HEK293 (cell line): Measurements from ENCODE around the gene LRFN4.

Experiments
- CTCF ChIA-PET: fragments of 350-600 bp; formaldehyde crosslinking; extraction: SDS; loops from one replicate; lab custom pipeline; 2021; ENCODE audit warnings: antibody characterized with exemption; lab: Yijun Ruan, JAX
- POLR2A ChIA-PET: fragments of 300-600 bp; formaldehyde crosslinking; extraction: SDS; loops from one replicate; lab custom pipeline; 2020; ENCODE audit warnings: antibody characterized with exemption, inconsistent platforms; lab: Yijun Ruan, JAX
- H3K27ac ChIP-seq: fragments of 200-500 bp; sonication (Bioruptor generic); 2 replicates; pipeline ENCODE4 v1.5.1; 2014; ENCODE audit warnings: low read depth, low read length, control low read depth, inconsistent platforms; ENCODE audit errors: extremely low read depth
- H3K36me3 ChIP-seq, 2 experiments: fragments of 200-500 bp in 1 of 2; sonication (Bioruptor generic) in 1 of 2; 1 replicate in 1 of 2; 2 replicates in 1 of 2; pipeline ENCODE4 v1.5.1; 2014 to 2017; ENCODE audit warnings: inconsistent platforms in 2 of 2, low read length in 2 of 2; ENCODE audit not compliant: control insufficient read depth in 2 of 2, insufficient read depth in 1 of 2
- H3K4me1 ChIP-seq: fragments of 200-500 bp; sonication (Bioruptor generic); 2 replicates; pipeline ENCODE4 v1.5.1; 2014; ENCODE audit warnings: mild to moderate bottlenecking, low read length, inconsistent platforms; ENCODE audit not compliant: control insufficient read depth, insufficient read depth
- H3K4me3 ChIP-seq: 2 replicates; pipeline ENCODE4 v1.5.1; 2011; ENCODE audit warnings: low read depth, mild to moderate bottlenecking, control low read depth, low read length, moderate library complexity
- H3K9me3 ChIP-seq: fragments of 200-500 bp; sonication (Bioruptor generic); 2 replicates; pipeline ENCODE4 v1.5.1; 2014; ENCODE audit warnings: low read depth, low read length, inconsistent platforms; ENCODE audit not compliant: control insufficient read depth, insufficient read depth
- EGR2 ChIP-seq: fragments of 450-650 bp; formaldehyde crosslinking; IDR thresholded peaks from 2 replicates; pipeline ENCODE4 v1.5.1; 2016; ENCODE audit warnings: low read depth, missing biosample characterization, missing genetic modification characterization
- SETDB1 ChIP-seq: IDR thresholded peaks from one replicate; pipeline ENCODE4 v1.6.1; 2017; ENCODE audit warnings: mild to moderate bottlenecking, low read length, moderate library complexity, mixed read lengths; ENCODE audit not compliant: insufficient read length
- ZFP69B ChIP-seq: fragments of 450-650 bp; formaldehyde crosslinking; IDR thresholded peaks from 2 replicates; pipeline ENCODE4 v1.5.1; 2016; ENCODE audit warnings: missing biosample characterization, missing genetic modification characterization
- ZNF138 ChIP-seq: fragments of 450-650 bp; formaldehyde crosslinking; IDR thresholded peaks from 2 replicates; pipeline ENCODE4 v1.5.1; 2016; ENCODE audit warnings: missing biosample characterization, missing genetic modification characterization, borderline replicate concordance
- ZNF266 ChIP-seq: fragments of 450-650 bp; formaldehyde crosslinking; IDR thresholded peaks from 2 replicates; pipeline ENCODE4 v1.5.1; 2016; ENCODE audit warnings: missing biosample characterization, missing genetic modification characterization, low read depth
- ZNF366 ChIP-seq: fragments of 450-650 bp; formaldehyde crosslinking; conservative IDR thresholded peaks from 2 replicates; pipeline ENCODE4 v1.5.1; 2016; ENCODE audit warnings: missing biosample characterization, missing genetic modification characterization
- ZNF473 ChIP-seq: fragments of 450-650 bp; formaldehyde crosslinking; IDR thresholded peaks from 2 replicates; pipeline ENCODE4 v1.5.1; 2017; ENCODE audit warnings: missing biosample characterization, missing genetic modification characterization
- ZNF571 ChIP-seq: fragments of 450-650 bp; formaldehyde crosslinking; IDR thresholded peaks from 2 replicates; pipeline ENCODE4 v1.5.0; 2017; ENCODE audit warnings: missing biosample characterization, missing genetic modification characterization
- ZNF645 ChIP-seq: fragments of 450-650 bp; formaldehyde crosslinking; IDR thresholded peaks from 2 replicates; pipeline ENCODE4; 2016; ENCODE audit warnings: missing biosample characterization, missing genetic modification characterization
- ZNF76 ChIP-seq: fragments of 450-650 bp; formaldehyde crosslinking; IDR thresholded peaks from 2 replicates; pipeline ENCODE4; 2016; ENCODE audit warnings: low read depth, missing biosample characterization, missing genetic modification characterization, borderline replicate concordance
- ZNF777 ChIP-seq: fragments of 450-650 bp; formaldehyde crosslinking; IDR thresholded peaks from 2 replicates; pipeline ENCODE4 v1.5.1; 2017; ENCODE audit warnings: missing biosample characterization, missing genetic modification characterization, borderline replicate concordance
- TF ChIP-seq, protein P1 (sequence below): fragments of 450-650 bp; formaldehyde crosslinking; IDR thresholded peaks from 2 replicates; pipeline ENCODE4 v1.5.1; 2016; ENCODE audit warnings: missing biosample characterization, missing genetic modification characterization
- TF ChIP-seq, protein P2 (sequence below): fragments of 450-650 bp; formaldehyde crosslinking; IDR thresholded peaks from 2 replicates; pipeline ENCODE4 v1.5.0; 2017; ENCODE audit warnings: missing biosample characterization, missing genetic modification characterization, borderline replicate concordance
- TF ChIP-seq, protein P3 (sequence below): fragments of 450-650 bp; formaldehyde crosslinking; IDR thresholded peaks from 2 replicates; pipeline ENCODE4 v1.5.1; 2017; ENCODE audit warnings: missing biosample characterization, mild to moderate bottlenecking, missing genetic modification characterization, moderate library complexity
- TF ChIP-seq, protein P4 (sequence below): fragments of 450-650 bp; IDR thresholded peaks from 2 replicates; pipeline ENCODE4 v1.5.1; 2018; ENCODE audit warnings: missing biosample characterization, missing genetic modification characterization

The LRFN4 gene

DNA sequence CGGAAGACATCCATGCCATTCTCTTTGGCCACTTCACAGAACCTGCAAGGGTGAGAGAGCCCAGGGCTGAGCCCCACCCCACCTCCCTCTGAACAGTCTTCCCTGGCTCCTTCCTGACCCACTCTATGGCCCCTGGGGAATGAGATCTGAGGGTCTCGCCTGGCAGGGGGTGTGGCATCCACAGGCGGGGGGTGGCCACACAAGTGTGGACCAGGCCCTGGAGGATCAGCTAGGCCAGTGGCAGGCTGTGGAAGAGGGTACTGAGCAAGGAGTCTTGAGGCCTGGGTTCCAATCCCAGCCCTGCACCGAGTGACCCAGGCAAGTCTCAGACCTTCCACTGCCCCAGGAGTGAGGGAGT lies 5.6 kb upstream of the LRFN4 start:
- Histone ChIP-seq H3K27ac (no peak overlapping the region), H3K9me3 (no peaks in the 10 kb centered on the region), H3K4me1 (no peaks in the 10 kb centered on the region), H3K4me3 (no peak overlapping the region), H3K36me3 (peaks cover 0 to 42% of the 10 kb centered on the region in 2 experiments; a peak in 1 of 3 replicates)
- POLR2A ChIA-PET = interaction anchor here (1.1 kb wide), 1 partner anchor 8 kb away, joined by 4 read pairs; the partner anchor contains the start of gene RCE1
- CTCF ChIA-PET = no interaction called here
- TF ChIP-seq, protein P1, sequence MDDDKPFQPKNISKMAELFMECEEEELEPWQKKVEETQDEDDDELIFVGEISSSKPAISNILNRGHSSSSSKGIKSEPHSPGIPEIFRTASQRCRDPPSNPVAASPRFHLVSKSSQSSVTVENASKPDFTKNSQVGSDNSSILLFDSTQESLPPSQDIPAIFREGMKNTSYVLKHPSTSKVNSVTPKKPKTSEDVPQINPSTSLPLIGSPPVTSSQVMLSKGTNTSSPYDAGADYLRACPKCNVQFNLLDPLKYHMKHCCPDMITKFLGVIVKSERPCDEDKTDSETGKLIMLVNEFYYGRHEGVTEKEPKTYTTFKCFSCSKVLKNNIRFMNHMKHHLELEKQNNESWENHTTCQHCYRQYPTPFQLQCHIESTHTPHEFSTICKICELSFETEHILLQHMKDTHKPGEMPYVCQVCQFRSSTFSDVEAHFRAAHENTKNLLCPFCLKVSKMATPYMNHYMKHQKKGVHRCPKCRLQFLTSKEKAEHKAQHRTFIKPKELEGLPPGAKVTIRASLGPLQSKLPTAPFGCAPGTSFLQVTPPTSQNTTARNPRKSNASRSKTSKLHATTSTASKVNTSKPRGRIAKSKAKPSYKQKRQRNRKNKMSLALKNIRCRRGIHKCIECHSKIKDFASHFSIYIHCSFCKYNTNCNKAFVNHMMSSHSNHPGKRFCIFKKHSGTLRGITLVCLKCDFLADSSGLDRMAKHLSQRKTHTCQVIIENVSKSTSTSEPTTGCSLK (tag by site-specific recombination) = no peak
- TF ChIP-seq, protein P2, sequence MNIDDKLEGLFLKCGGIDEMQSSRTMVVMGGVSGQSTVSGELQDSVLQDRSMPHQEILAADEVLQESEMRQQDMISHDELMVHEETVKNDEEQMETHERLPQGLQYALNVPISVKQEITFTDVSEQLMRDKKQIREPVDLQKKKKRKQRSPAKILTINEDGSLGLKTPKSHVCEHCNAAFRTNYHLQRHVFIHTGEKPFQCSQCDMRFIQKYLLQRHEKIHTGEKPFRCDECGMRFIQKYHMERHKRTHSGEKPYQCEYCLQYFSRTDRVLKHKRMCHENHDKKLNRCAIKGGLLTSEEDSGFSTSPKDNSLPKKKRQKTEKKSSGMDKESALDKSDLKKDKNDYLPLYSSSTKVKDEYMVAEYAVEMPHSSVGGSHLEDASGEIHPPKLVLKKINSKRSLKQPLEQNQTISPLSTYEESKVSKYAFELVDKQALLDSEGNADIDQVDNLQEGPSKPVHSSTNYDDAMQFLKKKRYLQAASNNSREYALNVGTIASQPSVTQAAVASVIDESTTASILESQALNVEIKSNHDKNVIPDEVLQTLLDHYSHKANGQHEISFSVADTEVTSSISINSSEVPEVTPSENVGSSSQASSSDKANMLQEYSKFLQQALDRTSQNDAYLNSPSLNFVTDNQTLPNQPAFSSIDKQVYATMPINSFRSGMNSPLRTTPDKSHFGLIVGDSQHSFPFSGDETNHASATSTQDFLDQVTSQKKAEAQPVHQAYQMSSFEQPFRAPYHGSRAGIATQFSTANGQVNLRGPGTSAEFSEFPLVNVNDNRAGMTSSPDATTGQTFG (tag by site-specific recombination) = no peak
- TF ChIP-seq EGR2 (tag by site-specific recombination) (no peak), ZNF76 (tag by site-specific recombination) (no peak), ZNF571 (no peak), SETDB1 (no peak), ZNF138 (tag by site-specific recombination) (no peak), ZNF366 (tag by site-specific recombination) (no peak), ZFP69B (tag by site-specific recombination) (no peak), ZNF473 (no peak), ZNF645 (no peak), ZNF266 (tag by site-specific recombination) (no peak), ZNF777 (tag by site-specific recombination) (no peak)
- TF ChIP-seq, protein P3, sequence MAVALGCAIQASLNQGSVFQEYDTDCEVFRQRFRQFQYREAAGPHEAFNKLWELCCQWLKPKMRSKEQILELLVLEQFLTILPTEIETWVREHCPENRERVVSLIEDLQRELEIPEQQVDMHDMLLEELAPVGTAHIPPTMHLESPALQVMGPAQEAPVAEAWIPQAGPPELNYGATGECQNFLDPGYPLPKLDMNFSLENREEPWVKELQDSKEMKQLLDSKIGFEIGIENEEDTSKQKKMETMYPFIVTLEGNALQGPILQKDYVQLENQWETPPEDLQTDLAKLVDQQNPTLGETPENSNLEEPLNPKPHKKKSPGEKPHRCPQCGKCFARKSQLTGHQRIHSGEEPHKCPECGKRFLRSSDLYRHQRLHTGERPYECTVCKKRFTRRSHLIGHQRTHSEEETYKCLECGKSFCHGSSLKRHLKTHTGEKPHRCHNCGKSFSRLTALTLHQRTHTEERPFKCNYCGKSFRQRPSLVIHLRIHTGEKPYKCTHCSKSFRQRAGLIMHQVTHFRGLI = no peak
- TF ChIP-seq, protein P4, sequence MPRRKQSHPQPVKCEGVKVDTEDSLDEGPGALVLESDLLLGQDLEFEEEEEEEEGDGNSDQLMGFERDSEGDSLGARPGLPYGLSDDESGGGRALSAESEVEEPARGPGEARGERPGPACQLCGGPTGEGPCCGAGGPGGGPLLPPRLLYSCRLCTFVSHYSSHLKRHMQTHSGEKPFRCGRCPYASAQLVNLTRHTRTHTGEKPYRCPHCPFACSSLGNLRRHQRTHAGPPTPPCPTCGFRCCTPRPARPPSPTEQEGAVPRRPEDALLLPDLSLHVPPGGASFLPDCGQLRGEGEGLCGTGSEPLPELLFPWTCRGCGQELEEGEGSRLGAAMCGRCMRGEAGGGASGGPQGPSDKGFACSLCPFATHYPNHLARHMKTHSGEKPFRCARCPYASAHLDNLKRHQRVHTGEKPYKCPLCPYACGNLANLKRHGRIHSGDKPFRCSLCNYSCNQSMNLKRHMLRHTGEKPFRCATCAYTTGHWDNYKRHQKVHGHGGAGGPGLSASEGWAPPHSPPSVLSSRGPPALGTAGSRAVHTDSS (tag by site-specific recombination) = no peak
